HG02981 (cell line): Measurements from ENCODE around the gene SPOUT1.
"Not testable (repeated sequence)": the region's sequence is repeated elsewhere in the genome, so short reads cannot be mapped to it uniquely, and the experiment has no call there.

Experiments
- ATAC-seq: cut with Tn5 transposase; IDR thresholded peaks from one replicate; pipeline ENCODE4 v1.9.1; 2021; ENCODE audit warnings: mild to moderate bottlenecking, moderate library complexity; ENCODE audit not compliant: unreplicated experiment

The SPOUT1 gene

DNA sequence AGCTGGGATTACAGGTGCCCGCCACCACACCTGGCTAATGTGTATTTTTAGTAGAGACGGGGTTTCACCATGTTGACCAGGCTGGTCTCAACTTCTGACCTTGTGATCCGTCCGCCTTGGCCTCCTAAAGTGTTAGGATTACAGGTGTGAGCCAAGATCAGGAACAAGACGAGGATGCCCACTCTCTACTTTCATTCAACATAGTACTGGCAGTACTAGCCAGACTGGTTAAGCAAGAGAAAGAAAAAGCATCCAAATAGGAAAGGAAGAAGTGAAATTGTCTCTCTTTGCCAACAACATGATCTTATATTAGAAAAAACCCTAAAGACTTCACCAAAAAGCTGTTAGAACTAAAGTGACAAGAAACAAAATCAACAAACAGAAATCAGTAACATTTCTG, 18.7 kb downstream of the SPOUT1 start:
- no peak for ATAC-seq

DNA sequence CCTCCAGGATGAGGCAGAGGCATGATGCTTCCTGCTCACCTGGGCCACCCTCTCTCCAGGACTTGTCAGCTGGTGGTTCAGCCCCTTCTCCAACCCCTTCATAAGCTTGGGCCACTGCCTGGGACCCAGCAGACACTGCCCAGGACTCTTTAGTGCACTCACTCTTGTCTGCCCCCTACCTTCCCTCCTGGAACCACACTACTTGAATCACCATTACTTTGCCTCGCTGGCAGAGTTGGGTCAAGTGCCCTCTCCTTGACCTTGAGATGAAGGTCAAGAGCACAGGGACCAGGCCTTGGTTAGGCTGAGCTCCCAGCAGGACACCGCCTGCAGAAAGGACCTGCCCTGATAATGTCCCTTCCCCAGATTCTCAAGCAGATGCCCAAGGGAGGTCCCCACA, 19.8 kb downstream of the SPOUT1 start:
- ATAC-seq, result no peak

DNA sequence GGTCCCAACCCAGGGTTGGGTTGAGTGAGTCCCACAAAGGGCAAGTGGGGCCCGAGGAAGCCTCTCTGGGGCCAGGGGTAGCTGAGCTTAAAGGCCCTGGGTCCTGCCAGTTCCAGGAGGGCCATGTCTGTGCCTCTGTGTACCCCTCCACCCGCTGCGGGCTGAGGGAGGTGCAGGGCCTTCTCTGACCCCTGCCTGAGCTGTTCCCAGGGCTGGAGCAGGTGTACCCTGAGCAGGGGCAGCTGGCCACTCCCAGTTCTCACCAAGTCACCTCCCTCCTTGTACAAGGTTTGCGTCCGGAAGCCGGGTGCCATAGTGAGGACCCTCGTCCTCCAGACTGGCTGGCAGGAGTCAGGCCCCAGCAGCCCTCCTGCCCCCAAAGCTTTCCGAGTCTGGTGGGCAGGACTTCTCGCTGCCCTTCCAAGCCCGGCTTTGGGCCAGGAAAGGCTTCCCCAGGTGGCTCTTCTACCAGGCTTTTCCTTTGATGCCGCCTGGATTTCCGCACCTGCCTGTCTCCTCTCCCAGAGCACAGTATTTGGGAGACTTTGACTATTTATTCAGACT, 20.5 kb downstream of the SPOUT1 start:
- ATAC-seq, result no peak

DNA sequence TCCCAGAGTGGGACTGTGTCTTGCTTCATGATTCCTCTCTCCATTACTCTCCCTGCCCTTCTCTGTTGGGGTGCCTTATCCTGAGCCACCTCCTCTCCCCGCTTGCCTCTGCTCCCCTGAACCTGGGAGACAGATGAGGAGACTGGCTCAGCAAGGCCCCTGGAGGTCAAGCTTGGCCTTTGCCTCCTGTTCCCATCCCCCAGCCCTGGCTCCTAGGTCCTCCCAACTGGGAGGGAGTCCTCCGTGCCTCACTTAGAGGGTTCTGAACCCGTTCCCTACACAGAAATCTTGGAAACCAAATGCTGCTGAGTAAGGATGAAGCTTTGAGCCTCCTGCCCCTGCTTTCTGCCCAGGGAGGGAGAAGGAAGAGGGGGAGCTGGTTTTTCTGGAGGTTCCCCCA, 21.1 kb downstream of the SPOUT1 start:
- ATAC-seq, result no peak

DNA sequence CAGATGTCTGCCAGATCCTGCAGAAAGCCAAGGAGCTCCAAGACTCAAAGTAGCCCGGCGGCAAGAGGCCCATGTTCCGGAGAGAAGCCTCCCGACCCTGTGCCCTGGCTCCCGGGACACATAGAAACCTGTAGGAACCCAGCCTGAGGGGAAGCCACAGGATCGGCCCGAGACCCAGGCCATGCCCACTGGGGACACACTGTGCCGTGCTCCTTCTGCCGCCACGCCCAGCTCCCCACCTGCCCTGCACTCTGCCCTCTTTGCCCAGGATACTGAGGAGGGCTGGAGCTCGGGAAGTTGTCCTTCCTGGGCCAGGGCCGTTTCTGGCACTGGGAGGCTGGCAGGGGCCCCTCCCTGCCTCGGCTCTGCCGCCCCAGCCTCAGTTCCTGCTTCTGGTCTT, 21.8 kb downstream of the SPOUT1 start:
- ATAC-seq, result no peak

DNA sequence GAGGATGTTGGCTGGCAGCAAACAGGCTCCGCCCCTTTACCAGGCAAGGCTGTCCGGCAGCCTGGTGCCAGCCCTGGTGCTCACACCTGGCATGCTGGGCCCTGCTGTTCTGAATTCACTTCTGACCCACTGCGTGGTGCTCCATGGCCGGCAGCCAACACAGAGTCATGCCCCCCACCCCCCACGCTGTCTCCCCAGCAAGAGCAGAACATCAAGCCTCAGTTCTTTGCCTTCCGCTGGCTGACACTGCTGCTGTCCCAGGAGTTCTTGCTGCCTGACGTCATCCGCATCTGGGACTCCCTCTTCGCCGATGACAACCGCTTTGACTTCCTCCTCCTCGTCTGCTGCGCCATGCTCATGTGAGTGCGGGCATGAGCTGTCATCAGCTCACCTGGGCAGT, 23.9 kb downstream of the SPOUT1 start:
- ATAC-seq, result no peak

DNA sequence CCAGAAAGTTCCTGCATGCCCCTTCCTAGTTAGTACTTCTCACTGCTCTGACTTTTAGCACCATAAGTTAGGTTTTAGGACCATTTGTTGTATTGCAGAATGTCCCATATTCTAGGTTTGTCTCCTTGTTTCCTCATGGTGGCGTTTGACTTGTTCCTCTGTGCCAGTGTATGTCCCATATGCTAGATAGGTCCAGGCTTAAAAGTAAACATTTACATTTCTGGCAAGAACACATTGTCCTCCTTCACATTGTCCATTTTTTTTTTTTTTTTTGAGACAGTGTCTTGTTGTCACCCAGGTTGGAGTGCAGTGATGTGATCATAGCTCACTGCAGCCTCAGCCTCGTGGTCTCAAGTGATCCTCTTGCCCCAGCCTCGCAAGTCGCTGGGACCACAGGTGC, 27.1 kb downstream of the SPOUT1 start:
- no peak for ATAC-seq

DNA sequence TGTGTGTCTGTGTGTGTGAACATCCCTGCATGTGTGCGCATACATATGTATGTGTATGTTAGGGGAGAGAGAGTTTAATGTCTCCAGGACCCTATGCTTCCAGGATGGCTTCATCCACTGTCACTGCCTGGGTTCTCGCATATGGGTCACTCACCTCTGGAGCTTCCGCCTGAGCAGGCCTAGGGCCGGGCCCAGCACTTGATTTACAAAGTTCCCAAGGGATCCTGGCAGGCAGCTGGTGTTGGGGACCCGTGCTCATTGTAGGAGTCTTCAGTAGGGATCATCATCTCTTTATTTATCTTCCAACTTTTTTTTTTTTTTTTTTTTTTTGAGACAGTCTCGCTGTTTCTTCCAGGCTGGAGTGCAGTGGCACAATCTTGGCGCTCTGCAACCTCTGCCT, 29.5 kb downstream of the SPOUT1 start:
- ATAC-seq, result no peak

DNA sequence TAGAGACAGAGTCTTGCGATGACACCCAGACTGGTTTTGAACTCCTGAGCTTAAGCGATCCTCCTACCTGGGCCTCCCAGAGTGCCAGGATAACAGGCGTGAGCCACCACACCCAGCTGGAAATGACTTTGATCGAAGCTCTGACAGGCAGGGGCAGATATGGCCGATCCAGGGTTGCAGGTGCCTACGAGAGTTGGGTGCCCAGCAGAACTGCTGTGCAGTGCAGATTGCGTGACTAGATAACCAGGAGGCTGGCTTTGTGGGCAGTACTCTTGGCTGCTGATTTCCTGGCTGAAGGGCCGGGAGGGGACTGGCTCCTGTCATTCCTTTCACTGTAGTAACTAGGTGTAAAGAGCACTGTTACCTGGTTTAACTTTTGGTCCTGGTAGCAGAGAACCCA, 30.7 kb downstream of the SPOUT1 start:
- no peak for ATAC-seq

DNA sequence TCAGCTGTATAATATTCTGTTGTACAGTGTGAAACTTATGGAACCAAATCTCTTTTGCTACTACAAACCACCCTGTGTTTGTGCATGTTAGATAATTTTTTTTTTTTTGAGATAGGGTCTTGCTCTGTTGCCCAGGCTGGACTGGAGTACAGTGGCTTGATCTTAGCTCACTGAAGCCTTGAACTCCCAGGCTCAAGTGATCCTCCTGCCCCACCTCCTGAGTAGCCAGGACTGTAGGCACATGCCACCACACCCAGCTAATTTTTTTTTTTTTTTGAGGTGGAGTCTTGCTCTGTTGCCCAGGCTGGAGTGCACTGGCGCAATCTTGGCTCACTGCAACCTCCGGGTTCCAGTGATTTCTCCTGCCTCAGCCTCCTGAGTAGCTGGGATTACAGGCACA, 34.6 kb downstream of the SPOUT1 start:
- ATAC-seq, result not testable (repeated sequence)

DNA sequence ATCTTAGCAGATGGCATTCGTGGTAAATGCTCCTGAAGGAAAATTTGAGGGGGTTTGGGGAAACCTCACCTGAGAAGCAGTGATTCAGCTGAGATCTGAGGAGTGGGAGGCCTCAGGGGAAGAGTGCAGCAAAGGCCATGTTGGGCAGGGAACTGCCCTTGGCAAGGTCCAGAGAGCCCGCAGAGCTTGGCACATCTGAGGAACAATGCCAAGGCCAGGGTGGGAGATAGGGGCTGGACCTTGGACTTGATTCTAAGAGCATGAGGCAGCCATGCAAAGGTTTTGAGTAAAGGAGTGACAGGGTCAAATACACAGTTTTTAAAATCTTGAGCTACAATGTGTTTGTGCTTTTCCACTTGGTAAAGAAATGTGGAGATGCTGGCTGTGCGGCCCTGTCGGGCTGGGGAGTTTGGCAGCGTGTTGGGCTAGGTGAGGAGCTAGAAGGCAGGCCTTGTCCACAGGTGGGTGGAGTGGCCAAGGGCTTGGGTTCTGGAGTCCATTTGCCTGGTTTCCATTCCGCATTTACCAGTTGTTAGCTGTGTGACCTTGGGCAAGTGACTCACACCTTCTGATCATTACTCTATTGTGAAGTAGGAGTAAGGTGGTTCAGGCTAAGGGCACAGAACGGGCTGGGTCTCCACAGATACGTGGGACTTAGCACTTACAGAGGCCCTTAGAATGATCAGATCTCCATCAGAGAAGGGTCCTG, 36.5 kb downstream of the SPOUT1 start:
- ATAC-seq, result no peak

DNA sequence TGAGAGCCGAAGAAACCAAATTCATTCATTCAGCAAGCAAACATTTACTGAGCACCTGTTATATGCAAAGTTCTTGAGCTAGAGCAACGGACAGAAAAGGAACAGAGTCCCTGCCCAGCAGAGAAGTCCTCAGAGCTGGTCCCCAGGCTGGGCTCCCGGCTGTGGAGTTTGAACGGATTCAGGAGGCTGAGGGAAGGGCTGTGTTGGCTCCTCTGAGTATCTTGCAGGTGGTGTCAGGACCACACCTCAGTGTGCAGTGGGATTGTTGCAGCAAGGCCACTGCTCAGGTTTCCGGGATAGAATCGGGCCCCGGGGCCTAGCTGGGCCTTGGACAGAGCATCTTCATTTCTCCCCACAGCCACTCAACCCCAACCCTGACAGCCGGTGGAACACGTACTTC, 37.5 kb downstream of the SPOUT1 start:
- ATAC-seq, result no peak

DNA sequence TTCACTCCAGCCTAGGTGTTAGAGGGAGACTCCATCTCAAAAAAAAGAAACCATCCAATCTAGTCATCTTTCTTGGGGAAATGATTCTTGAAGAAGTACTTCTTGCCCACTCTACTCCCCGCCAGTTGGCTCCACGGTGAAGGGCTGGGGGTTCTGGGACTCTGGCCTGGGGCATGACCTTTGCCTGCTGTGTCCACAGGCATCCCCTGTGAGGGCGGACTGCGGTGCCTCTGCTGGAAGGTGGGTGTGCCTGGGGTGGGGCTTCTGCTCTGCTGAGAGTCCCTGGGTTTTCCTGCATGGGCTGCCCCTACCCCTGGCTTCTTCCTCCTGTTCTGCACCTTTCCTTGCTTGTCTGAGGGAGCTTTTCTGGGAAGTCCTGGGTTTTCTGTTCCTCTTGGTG, 39.1 kb downstream of the SPOUT1 start:
- no peak for ATAC-seq

DNA sequence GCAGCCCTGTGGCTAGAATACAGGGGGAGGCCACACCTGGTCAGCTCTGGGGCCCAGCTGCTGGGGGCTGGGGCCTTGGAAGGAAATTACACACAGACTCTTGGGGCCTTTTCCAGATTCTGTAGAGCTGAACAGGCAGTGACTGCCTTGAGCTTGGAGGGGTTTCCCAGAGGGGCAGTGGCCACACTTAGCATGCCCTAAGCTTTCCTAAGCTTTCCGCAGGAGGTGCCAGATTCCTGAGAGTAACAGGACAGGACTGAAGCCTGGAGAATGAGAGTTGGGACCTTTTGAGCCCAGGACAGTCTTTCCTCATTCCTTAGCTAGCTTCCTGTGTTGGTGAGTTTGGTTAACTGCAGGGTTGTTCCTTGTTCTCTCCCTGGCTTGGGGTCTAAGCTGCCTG, 41.1 kb downstream of the SPOUT1 start:
- no peak for ATAC-seq

DNA sequence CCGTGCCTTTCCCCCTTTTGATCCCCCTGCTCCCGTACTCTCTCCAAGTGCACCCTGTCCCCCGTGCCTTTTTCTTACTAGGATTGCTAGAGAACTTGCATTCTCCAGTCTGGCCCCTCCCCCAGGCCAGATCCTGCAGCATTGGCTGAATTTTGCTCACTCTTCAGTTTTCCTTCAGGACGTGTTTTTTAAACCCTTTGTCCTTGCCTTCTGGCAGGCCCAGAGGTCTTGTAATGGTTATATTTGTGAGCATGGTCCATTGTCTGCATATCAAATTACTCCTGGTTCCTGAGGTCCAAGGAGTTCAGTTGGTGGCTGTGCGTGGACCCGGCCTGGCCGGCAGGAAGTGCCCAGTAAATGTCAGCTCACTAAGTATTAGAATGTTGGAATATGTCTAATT, 41.9 kb downstream of the SPOUT1 start:
- ATAC-seq, result no peak

DNA sequence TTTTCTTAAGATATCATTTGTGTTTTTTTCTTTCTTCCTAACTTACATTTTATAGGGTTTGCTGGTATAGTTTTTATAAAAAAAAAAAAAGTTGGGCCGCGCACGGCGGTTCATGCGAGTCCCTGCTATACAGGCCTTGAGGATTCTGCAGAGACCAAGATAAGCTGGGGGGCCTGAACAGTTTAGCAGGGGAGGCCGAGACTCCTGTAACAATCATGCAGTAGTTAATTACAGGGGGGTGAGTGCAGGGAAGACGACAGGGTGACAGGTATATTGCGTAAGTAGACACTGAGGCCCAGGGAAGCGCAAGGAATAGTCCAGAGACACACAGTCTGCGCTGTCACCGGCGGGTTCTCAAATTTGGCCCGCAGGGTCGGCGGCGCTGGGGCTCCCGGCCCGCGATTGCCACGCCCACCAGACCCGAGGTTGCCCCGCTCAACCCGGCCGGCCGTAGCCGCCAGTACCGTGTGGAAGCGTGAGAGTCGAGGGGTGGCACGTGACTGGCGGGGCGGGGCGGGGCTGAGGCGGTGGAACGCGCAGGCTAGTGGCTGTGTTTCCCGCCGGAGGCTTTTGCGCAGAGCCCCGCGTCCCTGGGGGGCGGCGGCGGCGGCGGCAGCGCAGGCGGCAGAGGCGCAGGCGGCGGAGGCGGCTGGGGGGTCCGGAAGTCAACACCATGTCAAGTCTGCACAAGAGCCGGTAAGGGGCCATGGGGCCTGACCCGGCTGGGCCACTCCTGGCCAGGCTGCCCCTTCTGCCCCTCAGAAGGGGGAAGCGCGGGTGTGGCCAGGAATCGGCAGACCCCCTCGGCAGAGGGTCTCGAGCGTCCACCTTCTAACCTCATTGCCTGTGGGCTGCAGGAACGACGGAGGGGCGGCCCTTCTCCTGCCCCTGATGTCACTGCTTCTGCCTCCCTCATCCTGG, 42.7 kb downstream of the SPOUT1 start, which contains the start of gene TBC1D13:
Gene TBC1D13, plus strand, starts transcription at position 573 of the 921 bp plus-strand sequence. Its CDS starts 101 bp downstream, at position 674.
- peak; percentile 86 for ATAC-seq

DNA sequence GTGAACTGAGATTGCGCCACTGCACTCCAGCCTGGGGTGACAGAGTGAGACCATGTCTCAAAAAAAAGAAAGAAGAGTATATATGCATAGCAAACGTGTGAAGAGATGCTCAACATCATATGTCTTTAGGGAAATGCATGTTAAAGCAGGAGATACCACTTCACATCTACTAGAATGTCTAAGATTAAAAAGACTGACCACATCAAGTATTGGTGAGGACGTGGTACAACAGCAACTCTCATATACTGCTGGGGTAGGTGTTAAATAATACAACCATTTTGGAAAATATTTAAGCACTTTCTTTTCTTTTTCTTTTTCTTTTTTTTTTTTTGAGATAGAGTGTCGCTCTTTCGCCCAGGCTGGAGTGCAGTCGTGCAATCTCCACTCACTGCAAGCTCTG, 44.2 kb downstream of the SPOUT1 start:
- no peak for ATAC-seq

DNA sequence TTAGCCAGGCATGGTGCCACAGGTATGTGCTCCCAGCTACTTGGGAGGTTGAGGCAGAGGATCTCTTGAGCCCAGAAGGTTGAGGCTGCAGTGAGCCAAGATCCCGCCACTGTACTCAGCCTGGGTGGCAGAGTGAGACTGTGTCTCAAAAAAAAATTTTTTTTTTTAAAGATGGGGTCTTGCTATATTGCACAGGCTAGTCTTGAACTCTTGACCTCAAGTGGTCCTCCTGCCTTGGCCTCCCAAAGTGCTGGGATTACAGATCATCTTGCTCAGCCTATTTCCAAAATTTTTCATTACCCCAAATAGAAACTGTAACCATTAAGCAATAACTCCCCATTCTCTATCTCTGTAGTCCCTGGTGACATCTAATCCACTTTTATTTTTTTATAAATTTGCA, 46.9 kb downstream of the SPOUT1 start:
- ATAC-seq, result no peak

DNA sequence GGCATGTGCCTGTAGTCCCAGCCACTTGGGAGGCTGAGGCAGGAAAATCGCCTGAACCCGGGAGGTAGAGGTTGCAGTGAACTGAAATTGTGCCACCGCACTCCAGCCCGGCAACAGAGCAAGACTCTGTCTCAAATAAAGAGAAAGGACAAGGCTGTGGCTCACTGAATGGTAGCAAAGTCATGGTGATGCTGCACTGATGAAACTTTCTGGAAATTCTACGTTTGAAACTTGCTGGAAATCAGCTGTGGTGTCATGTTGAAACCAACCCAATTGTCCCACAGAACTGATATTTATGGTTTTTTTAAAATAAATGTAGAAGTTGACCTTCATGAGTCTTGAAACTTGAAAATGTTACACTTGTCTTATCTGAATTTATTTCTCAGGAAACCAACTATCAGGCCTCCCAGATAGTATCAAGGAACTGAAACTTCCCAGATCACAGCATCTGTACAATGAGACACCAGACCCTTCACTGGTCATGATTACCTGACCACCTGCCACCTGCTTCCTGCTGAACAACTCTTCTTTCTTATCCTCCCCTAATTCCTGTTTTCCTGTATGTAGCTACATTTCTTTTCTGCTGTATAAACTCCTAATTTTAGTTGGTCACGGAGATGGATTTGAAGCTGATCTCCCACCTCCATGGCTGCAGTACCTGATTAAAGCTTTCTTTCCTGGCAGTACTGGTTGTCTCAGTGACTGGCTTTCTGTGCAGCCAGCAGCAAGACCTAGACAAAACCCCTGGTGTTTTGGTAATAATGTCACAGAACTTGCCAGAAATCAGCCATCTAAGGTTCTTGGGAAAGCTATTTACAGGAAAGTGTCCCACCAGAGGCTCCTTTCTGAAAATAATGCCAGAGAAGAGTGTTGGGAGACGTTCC, 48.2 kb downstream of the SPOUT1 start:
- no peak for ATAC-seq

DNA sequence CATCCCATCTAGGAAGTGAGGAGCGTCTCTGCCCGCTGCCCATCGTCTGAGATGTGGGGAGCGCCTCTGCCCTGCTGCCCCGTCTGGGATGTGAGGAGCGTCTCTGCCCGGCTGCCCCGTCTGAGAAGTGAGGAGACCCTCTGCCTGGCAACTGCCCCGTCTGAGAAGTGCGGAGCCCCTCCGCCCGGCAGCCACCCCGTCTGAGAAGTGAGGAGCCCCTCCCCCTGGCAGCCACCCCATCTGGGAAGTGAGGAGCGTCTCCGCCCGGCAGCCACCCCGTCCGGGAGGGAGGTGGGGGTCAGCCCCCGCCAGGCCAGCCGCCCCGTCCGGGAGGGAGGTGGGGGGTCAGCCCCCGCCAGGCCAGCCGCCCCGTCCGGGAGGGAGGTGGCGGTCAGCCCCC, 49.5 kb downstream of the SPOUT1 start:
- not testable (repeated sequence) for ATAC-seq

DNA sequence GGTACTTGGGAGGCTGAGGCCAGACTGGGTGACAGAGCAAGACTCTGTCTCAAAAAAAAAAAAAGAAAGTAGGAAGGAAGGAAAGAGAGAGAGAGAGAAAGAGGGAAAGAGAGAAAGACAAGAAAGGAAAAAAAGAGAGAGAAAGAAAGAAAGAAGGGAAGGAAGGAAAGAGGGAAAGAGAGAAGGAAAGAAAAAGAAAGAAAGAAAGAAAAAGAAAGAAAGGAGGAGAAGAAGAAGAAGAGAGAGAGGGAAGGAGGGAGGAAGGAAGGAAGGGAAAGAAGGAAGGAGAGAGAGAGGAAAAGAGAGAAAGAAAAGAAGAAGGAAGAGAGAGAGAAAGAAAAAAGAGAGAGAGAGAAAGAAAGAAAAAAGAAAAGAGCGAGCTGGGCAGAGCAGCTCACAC, 54.8 kb downstream of the SPOUT1 start:
- no peak for ATAC-seq
